Activated T-cell treated with anti-CD3 and anti-CD28 coated beads, Interleukin-2, amount 50 U/mL, for 4 hours (primary cell): ENCODE results near the gene NEK6. TPM values are rescaled to one million over a fixed set of nuclear protein-coding genes. Genes with fewer than 3 reads are reported as not detected.

Experiments
- ATAC-seq, 2 donors: fragments of 200-7000 bp; cut with Tn5 transposase; one replicate each; pipeline ENCODE4 v1.10.0; 2021
- DNase-seq: peaks from one replicate; pipeline ENCODE4 v3.0.0-alpha.2; 2020
- H3K27me3 Mint-ChIP-seq: one replicate; pipeline ENCODE4 v1.8.0; 2021; ENCODE audit warnings: low read depth, mixed read lengths
- H3K36me3 Mint-ChIP-seq: one replicate; pipeline ENCODE4 v1.8.0; 2022; ENCODE audit warnings: mixed read lengths; ENCODE audit not compliant: insufficient read depth
- H3K4me1 Mint-ChIP-seq: one replicate; pipeline ENCODE4 v1.8.0; 2021; ENCODE audit warnings: low read depth, mixed read lengths
- H3K4me3 Mint-ChIP-seq: one replicate; pipeline ENCODE4 v1.8.0; 2021; ENCODE audit warnings: mild to moderate bottlenecking, moderate library complexity, mixed read lengths
- H3K9me3 Mint-ChIP-seq: one replicate; pipeline ENCODE4 v1.8.0; 2021; ENCODE audit warnings: mixed read lengths
- total RNA-seq, 3 donors: library from RNA; stranded (reverse); gene quantifications; one replicate each; pipeline ENCODE4 v1.2.1, GENCODE V29; 2021

NEK6 gene
- total RNA-seq, 3 donors from 2014 or later = 29.8 to 46.1 (median 43.0) TPM

DNA sequence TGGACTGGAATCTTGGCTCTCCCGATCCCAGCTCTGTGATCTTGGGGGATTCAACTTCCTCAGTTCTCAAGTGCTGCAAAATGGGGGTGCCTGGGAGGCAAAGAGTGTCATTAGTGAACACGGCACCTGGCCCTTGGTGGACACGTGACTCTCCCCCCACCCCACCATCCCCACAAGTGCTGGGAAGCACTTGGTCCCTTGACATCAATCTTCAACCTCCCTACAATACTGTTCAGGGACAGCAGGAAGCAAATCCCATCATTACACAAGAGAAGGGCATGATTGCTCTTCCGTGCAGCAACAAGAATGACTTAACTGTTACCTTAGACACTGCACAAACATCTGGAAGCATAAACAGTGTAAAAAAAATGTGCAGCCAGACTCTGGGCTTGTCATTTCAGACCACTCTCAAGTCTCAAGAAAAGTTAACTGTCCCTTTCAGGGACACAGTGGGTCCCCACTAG, 96.1 kb downstream of the NEK6 start:
- H3K9me3 Mint-ChIP-seq = no peaks in the 10 kb centered on the region
- H3K4me1 Mint-ChIP-seq = peaks cover 20% of the 10 kb centered on the region
- ATAC-seq (no peak), DNase-seq (no peak)
- peaks cover 29% of the 10 kb centered on the region for H3K36me3 Mint-ChIP-seq
- no peak overlapping the region for H3K4me3 Mint-ChIP-seq
- no peaks in the 10 kb centered on the region for H3K27me3 Mint-ChIP-seq

DNA sequence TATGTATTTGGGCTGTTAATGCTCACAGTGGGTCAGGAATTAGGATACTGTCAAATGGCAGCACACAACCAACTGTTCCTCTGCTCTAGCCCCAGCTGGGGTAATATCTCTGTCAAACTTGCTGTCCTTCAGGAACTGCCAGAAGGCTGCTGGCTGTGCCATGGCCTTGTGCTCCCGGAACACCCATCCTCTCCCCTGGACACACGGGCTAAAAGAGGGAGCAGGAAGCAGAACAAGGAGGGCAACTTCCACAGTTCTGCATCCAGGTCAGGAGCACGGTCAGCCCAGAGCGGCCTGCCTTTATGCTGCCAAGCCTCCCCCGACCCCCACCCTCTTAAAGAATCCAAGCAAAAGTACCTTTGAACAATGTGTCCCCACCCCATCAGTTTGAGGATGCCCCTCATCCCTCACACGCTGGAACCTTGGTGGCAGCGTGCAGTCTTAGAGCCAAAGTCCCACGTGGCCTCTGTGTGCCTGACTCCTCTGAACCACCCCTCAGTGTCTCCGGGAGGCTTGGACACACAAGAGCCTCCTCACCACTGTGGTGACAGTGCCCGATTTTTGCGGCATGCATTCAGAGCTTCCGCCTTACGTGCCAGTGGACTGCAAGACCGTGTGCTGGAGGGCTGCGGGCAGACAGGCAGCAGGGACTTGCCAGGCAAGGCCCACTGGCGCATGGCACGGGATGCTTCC, 96.7 kb downstream of the NEK6 start:
- no peak for DNase-seq
- H3K4me3 Mint-ChIP-seq = no peak overlapping the region

DNA sequence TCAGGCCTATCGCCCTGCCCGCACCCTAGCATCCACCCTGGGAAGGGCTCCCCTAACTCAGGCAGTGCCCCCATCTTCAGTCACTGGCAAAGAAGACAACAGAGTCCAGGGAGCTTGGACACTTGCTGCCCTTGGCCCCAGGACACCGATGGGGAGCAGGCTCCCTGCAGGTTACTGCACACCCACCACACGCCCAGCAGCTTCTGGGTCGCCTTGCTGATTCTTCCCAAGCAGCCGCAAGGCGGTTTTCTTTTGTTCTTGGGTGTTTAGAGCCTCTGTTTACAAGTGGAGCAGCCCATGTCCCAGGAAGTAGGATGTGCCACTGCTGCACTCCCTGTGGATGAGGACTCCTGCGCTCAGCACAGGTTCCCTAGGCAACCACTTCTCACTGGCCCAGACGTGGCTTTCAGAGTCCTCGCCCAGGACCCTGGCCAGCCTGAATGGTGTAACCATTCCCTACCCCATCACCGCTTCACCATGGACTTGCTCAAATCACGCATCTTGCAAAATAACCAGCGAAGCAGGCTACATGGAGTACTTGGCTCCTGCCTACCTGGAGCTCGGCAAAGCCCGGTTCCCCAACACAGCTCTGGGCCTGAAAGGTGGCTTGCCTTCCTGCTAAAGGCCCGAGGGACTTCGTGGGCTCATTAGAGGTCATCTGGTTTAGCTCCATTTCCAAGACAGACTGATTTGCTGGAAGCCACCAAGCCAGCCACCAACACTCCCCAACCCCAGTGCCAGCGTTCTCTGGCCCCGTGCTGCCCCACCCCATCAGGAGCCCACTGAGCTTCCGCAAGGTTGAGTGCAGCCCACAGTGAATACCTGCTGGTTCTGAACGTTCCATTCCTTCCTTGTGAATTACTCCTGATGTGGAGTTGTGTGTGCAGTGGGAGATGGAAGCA, 97.5 kb downstream of the NEK6 start:
- H3K36me3 Mint-ChIP-seq = peaks cover 27% of the 10 kb centered on the region

More for the DNA sequence above, 96.7 kb downstream of the NEK6 start:
- no peak for ATAC-seq
- Mint-ChIP-seq H3K9me3 (no peaks in the 10 kb centered on the region), H3K4me1 (peaks cover 25% of the 10 kb centered on the region), H3K27me3 (no peaks in the 10 kb centered on the region), H3K36me3 (peaks cover 27% of the 10 kb centered on the region)

DNA sequence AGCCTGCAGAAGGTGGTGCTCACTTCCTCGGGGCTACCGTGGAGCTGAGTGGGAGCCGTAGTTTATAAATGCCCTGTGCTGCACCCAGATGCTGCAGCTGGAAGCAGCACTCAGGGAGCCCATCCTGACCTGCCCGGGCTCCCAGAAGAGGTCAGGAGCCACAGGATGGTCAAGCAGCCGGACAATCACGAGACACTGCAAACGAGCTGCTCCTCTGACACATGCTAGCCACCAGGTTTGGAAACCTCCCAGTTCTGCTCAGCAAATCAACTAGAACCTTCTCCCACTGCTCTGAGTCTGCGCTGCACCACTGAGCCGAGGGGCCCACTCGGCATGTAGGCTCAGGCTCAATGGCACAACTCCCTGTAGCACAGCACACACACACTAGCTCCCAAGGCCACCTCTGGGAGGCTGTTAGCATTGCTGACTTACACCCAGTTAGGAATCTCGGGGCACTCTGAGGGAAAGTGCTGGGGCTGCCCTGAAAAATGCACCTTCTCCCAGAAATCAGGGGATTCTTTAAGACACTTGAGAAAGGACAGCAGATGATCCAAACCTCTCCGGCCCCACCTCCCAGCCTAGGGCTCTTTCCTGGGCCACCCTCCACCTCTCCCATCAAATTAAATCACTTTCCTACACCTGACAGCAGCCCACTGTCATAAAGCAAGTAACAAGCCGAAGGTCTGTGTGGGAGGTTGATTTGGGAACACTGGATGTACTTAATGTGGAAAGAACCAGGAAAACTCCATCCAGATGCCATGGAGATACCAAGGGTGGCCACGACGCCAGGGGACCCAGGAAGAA, 98.4 kb downstream of the NEK6 start:
- DNase-seq (no peak), ATAC-seq (no peak)
- H3K4me3 Mint-ChIP-seq = no peak overlapping the region
- H3K4me1 Mint-ChIP-seq = peaks cover 41% of the 10 kb centered on the region
- no peaks in the 10 kb centered on the region for H3K27me3 Mint-ChIP-seq
- H3K9me3 Mint-ChIP-seq = no peaks in the 10 kb centered on the region
- peaks cover 24% of the 10 kb centered on the region for H3K36me3 Mint-ChIP-seq

More for the DNA sequence above, 97.5 kb downstream of the NEK6 start:
- DNase-seq = no peak
- no peak overlapping the region for H3K4me3 Mint-ChIP-seq
- H3K9me3 Mint-ChIP-seq = no peaks in the 10 kb centered on the region
- peaks cover 32% of the 10 kb centered on the region for H3K4me1 Mint-ChIP-seq
- no peaks in the 10 kb centered on the region for H3K27me3 Mint-ChIP-seq
- no peak for ATAC-seq

DNA sequence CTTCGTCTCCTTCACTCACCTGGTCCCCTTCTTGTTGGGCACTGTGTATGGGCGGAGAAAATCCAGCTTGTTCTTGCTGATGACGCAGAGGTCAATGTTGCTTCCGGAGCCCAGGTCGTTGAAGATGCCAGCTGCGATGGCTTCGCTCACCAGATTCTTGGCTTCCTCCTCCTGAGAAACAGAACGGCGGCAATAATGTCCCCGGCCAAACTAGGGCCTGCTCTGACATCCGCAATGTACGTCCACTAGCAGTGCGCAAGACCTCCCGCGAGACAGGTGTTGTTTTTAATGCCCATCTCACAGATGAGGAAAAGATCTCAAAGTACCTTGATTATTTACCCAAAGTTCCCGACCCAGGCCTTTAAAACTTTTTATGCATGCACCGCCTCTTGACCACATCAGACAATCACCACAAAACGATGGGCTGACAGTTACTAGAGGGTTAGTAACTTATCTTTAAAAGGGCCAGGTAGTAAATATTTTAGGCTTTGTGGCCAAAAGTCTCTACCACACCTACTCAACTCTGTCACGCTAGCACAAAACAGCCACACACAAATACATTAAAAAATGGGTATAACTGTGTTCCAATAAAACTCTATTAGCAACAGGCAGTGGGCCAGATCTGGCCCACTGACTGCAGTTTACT, 99.1 kb downstream of the NEK6 start:
- H3K4me3 Mint-ChIP-seq = no peak overlapping the region
- H3K4me1 Mint-ChIP-seq = peaks cover 43% of the 10 kb centered on the region
- no peaks in the 10 kb centered on the region for H3K27me3 Mint-ChIP-seq
- DNase-seq (no peak), ATAC-seq (no peak)
- H3K36me3 Mint-ChIP-seq = peaks cover 18% of the 10 kb centered on the region
- no peaks in the 10 kb centered on the region for H3K9me3 Mint-ChIP-seq

DNA sequence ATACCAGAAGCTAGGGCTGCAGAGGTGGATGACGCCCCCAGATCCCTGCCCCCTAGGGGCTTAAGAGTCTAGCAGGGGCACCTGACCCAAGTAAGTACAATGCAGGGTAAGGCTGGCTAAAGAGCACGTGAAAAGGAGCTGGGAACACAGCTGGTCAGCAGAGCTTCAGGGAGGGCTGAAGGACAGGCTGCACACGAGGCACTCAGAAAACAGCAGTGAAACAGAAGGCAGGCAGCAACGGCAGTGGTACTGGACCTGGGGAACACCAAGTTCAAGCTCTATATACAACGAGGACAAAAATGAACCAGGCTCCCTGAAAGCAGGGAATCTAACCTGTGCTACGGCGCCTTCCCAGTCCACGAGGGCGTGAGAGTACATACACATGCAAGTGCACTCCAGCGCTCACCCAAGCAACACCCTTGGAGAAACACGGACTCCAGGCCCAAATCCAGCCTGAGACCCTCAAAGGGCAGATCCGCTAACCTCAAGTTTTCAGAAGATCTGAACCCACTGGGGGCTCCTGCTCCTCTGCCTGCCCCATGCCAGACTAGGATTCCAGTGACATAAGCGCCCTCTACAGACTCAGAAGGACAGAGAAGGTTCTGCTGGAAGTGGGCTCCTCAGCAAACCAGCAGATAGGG, 100.1 kb downstream of the NEK6 start:
- peaks cover 12% of the 10 kb centered on the region for H3K36me3 Mint-ChIP-seq
- ATAC-seq = no peak

DNA sequence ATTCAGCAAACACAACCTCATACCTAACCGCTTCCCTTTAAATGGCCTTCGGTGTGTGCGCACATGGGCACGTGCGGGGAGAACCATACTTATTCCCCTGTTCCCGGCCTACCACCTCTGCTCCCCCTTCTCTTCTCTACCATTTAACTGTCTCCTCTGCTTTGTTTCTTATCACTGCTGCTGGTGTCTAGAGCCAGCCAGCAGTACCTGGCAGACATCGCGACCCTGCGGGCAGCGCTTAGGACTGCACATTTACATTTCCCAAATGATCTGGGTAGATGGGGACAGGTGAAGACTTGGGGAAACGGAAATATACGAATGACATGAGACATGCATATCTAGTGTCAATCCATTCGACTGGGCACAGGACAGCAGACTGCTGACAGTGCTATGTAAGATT, 100.9 kb downstream of the NEK6 start:
- ATAC-seq (no peak), DNase-seq (no peak)
- no peaks in the 10 kb centered on the region for H3K27me3 Mint-ChIP-seq
- peaks cover 10% of the 10 kb centered on the region for H3K36me3 Mint-ChIP-seq
- no peak overlapping the region for H3K4me3 Mint-ChIP-seq
- H3K4me1 Mint-ChIP-seq = peaks cover 53% of the 10 kb centered on the region
- H3K9me3 Mint-ChIP-seq = no peaks in the 10 kb centered on the region

More for the DNA sequence above, 100.1 kb downstream of the NEK6 start:
- Mint-ChIP-seq H3K4me1 (peaks cover 47% of the 10 kb centered on the region), H3K4me3 (no peak overlapping the region), H3K27me3 (no peaks in the 10 kb centered on the region), H3K9me3 (no peaks in the 10 kb centered on the region)
- no peak for DNase-seq

DNA sequence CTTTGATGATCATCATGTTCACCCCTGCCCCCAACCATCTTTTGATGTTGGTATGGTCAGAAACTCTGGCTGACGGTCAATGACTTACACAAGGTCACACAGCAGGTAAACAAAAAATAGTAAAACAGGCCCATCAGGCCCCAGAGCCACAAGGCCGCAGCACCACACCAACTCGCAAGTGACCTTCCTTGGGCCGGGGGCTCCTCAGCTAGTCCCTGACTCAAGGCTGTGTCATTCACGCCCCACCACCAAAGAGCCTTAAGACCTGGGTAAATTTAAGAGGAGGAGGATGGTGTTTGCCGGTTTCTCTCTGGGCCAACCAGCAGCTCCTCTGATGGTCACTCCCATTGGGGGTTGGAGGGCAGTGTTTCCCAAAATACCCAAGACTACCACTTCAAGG, 101.7 kb downstream of the NEK6 start:
- no peak for ATAC-seq
- H3K4me1 Mint-ChIP-seq = peaks cover 56% of the 10 kb centered on the region
- H3K9me3 Mint-ChIP-seq = no peaks in the 10 kb centered on the region
- H3K4me3 Mint-ChIP-seq = no peak overlapping the region
- H3K27me3 Mint-ChIP-seq = no peaks in the 10 kb centered on the region
- no peak for DNase-seq
- H3K36me3 Mint-ChIP-seq = peaks cover 7% of the 10 kb centered on the region

DNA sequence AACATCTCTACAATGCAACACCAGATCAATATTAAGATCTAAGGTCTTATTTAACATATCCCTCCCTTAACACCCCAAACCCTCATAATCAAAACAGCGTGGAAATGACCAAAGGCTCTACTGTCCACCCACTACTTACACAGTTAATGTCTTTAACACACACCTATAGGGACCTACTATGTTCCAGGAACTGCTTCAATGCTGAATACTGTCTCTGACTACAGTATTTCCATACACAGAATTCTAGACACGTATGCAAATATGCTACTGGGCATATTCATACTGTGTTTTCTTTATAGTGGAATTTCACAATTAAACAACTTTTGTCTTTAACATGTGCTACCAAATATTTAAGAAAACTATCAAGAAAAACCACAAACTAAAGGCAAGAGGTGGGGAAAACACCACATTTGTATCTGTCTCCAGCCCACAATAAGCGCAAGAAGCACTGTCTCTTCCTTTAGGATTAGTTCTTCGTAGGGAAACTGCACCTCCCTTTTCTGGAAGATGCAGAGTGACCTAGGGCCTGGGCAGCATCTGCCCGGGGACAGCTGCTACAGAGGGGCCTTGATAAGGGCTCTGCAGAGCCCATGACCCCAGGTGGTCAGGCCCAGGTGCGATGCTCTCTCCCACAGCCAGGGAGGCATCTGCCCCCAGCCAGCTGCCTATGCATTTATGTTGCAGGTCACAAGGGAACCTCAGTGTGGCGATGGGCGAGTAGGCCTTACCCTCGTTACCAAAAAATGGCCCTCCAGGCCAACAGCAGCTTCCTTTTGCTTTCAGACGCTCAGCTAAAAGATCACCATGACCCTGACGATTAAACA, 102.3 kb downstream of the NEK6 start:
- Mint-ChIP-seq H3K27me3 (no peaks in the 10 kb centered on the region), H3K4me3 (no peak overlapping the region), H3K36me3 (peaks cover 13% of the 10 kb centered on the region), H3K9me3 (no peaks in the 10 kb centered on the region), H3K4me1 (peaks cover 59% of the 10 kb centered on the region)
- ATAC-seq (peak in 1 of 2 donors; percentile 25), DNase-seq (no peak)

DNA sequence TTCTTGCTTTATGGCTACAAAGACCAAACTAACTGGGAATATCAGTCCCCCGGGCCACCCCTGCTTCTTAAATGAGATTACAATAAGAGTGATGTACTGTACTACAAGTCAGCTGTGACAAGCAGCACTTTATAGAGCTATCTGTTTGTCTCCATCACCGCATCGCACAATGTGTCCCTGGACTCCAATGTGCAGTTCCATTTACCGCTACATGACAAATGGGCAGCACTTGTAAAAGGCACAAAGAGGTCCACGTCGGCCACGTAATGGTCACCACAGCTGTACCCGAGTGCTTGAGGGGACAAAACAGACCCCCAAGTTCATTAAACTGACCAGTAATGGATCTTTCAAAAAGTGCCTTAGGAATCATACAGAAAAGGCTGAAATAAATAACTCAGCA, 103.4 kb downstream of the NEK6 start:
- Mint-ChIP-seq H3K9me3 (no peaks in the 10 kb centered on the region), H3K36me3 (peaks cover 16% of the 10 kb centered on the region), H3K4me1 (peaks cover 61% of the 10 kb centered on the region), H3K4me3 (no peak overlapping the region), H3K27me3 (no peaks in the 10 kb centered on the region)
- ATAC-seq (no peak), DNase-seq (no peak)

DNA sequence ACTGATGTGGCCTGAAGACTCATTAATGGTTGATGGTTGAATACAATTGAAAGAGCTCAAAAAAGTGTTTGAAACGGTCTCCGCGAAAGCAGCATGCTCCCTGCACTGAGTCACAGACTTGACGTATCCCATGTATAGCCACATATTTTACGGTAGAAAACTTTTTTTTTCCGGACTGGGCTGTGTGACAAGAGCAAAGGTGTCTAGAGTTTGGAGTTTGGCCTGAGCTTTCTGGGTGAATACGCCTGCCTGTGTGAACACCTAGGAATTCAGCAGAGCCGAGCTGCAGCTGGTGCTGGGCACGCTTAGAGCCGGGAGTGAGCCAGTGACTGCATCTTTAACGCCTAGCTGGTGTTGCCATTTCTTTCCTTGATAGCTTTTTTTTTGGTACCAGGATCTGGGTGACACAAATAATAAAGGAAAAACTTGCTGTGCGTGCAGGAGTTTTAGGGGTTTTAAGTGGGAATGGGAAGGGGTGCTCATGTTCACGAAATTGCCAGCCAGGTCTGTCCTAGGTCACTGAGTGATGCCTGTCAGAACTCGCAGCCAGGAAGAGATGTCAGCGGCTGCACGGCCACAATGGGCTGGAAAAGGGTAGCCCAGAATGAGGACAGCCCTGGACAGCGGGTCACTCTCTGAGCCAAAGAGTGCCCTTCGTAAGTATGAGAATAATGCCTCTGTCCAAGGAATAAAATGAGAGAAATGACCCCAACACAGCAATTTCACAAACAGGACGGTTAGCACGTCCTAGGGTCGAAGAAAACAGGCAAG, 105.8 kb downstream of the NEK6 start:
- H3K9me3 Mint-ChIP-seq = no peaks in the 10 kb centered on the region
- peaks cover 59% of the 10 kb centered on the region for H3K4me1 Mint-ChIP-seq
- no peak for DNase-seq
- H3K4me3 Mint-ChIP-seq = no peak overlapping the region
- peaks cover 18% of the 10 kb centered on the region for H3K36me3 Mint-ChIP-seq
- no peaks in the 10 kb centered on the region for H3K27me3 Mint-ChIP-seq
- ATAC-seq = no peak

DNA sequence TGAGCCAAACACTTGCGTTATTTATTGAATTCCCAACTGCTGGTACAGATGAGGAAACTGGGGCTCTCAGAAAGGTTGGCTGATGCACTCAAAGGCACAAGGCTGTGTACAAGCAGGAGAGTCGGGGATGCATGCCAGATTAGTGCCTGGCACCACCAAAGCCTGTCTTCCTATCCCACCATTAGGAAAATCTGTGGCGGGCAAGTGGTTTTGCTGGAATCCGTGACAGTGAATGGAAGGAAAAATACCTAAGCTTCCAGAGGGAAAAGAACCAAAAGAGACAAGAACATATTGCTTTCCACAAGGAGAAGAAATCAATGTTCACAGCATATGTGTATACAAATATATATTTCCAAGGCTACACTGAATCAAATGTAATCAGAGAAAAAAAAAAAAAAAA, 106.4 kb downstream of the NEK6 start:
- Mint-ChIP-seq H3K27me3 (no peaks in the 10 kb centered on the region), H3K4me1 (peaks cover 58% of the 10 kb centered on the region), H3K36me3 (peaks cover 18% of the 10 kb centered on the region), H3K4me3 (no peak overlapping the region), H3K9me3 (no peaks in the 10 kb centered on the region)
- no peak for ATAC-seq
- DNase-seq = no peak
